RPMI8226 (cell line): Measurements from ENCODE around the gene TRIM43B.
"Not testable (repeated sequence)": the region's sequence is repeated elsewhere in the genome, so short reads cannot be mapped to it uniquely, and the experiment has no call there.

Experiments
- DNase-seq: peaks from one replicate; pipeline ENCODE4 v3.0.0-alpha.2; 2015

TRIM43B gene

GRCh38 chr2:95484654-95485053 is at the start of gene TRIM43B:
Gene TRIM43B, minus strand, starts transcription at chr2:95484754. Its CDS starts 2,040 bp downstream, at chr2:95482714.
- DNase-seq = not testable (repeated sequence)

GRCh38 chr2:95531254-95531771 is 46.8 kb upstream of the TRIM43B start:
- no peak for DNase-seq

- no peak for DNase-seq
These were observed 46.2 kb upstream of the TRIM43B start for GRCh38 chr2:95530734-95531133.

GRCh38 chr2:95526360-95527341 is 42.1 kb upstream of the TRIM43B start:
- DNase-seq = peak; percentile 85

- peak; percentile 4 for DNase-seq
These were observed 40.9 kb upstream of the TRIM43B start for GRCh38 chr2:95525294-95526035.

- no peak for DNase-seq
These were observed 39.6 kb upstream of the TRIM43B start for GRCh38 chr2:95524195-95524594.

GRCh38 chr2:95514718-95515117 is 30.2 kb upstream of the TRIM43B start:
- DNase-seq = no peak

- DNase-seq = not testable (repeated sequence)
These were observed 29.7 kb upstream of the TRIM43B start for GRCh38 chr2:95514226-95514625.

GRCh38 chr2:95509408-95509807 is 24.9 kb upstream of the TRIM43B start:
- DNase-seq = no peak

- no peak for DNase-seq
These were observed 20.7 kb upstream of the TRIM43B start for GRCh38 chr2:95505222-95505621.

GRCh38 chr2:95500854-95501253 is 16.3 kb upstream of the TRIM43B start:
- DNase-seq = no peak

GRCh38 chr2:95492076-95492475 is 7.5 kb upstream of the TRIM43B start:
- not testable (repeated sequence) for DNase-seq

GRCh38 chr2:95475025-95475424 is 9.5 kb downstream of the TRIM43B start:
- DNase-seq = not testable (repeated sequence)

- DNase-seq = not testable (repeated sequence)
These were observed 16.6 kb downstream of the TRIM43B start for GRCh38 chr2:95467984-95468383.

- not testable (repeated sequence) for DNase-seq
These were observed 18.0 kb downstream of the TRIM43B start for GRCh38 chr2:95466572-95466971.

GRCh38 chr2:95463292-95463691 is 21.3 kb downstream of the TRIM43B start:
- DNase-seq = not testable (repeated sequence)

GRCh38 chr2:95445317-95445716 is 39.2 kb downstream of the TRIM43B start:
- not testable (repeated sequence) for DNase-seq

GRCh38 chr2:95442474-95443099 is 42.0 kb downstream of the TRIM43B start:
- not testable (repeated sequence) for DNase-seq

- not testable (repeated sequence) for DNase-seq
These were observed 48.7 kb downstream of the TRIM43B start for GRCh38 chr2:95435872-95436209.

- DNase-seq = not testable (repeated sequence)
These were observed 49.2 kb downstream of the TRIM43B start for GRCh38 chr2:95435162-95435871.

- DNase-seq = not testable (repeated sequence)
These were observed 50.0 kb downstream of the TRIM43B start for GRCh38 chr2:95434507-95435076.

- DNase-seq = not testable (repeated sequence)
These were observed 50.6 kb downstream of the TRIM43B start for GRCh38 chr2:95433973-95434372.
